ENCODE measurements around the gene BAZ1B. TPM values are rescaled to one million over a fixed set of nuclear protein-coding genes. Genes with fewer than 3 reads are reported as not detected.

Gene BAZ1B
- total RNA-seq, 1 experiment from 2014 or later: 107 TPM

- no TSS peak for BruUV-seq (replicated peaks)
- Histone ChIP-seq H3K36me3 (ENCODE audit: control insufficient read depth, insufficient read depth, low read length) (peaks cover 35% of the 10 kb centered on the region), H3K9me3 (ENCODE audit: control insufficient read depth, insufficient read depth, low read depth, low read length) (no peaks in the 10 kb centered on the region), H3K27me3 (ENCODE audit: control insufficient read depth, insufficient read depth, low read length) (no peaks in the 10 kb centered on the region), H3K4me3 (ENCODE audit: low read depth in 2 of 2, low read length in 2 of 2) (no peak overlapping the region), H3K27ac (ENCODE audit: low read length) (no peak overlapping the region), H3K4me1 (ENCODE audit: control insufficient read depth, insufficient read depth, low read length) (peaks cover 2% of the 10 kb centered on the region; the same call in 1 of the 2 replicates)
- no peak for ATAC-seq
- DNase-seq (ENCODE audit: low read depth, low spot score): no peak
- in situ Hi-C loops (cut with HindIII; ENCODE audit: low pct_unique_long_range_greater_than_20kb, low sequenced_read_pairs): no loop called here
- ChIA-PET POLR2A (no interaction called here), CTCF (no interaction called here)
- intact Hi-C loops (cut with micrococcal nuclease; ENCODE audit: unreplicated experiment): no loop called here
- TF ChIP-seq CTCF (IDR thresholded peaks at IDR 0.05) (no peak), POLR2AphosphoS5 (IDR thresholded peaks at IDR 0.05; ENCODE audit: low read depth, low read length) (no peak), SIN3A (IDR thresholded peaks at IDR 0.05; ENCODE audit: borderline replicate concordance, insufficient read depth, low read depth, low read length) (no peak), TCF7L2 (IDR thresholded peaks at IDR 0.05; ENCODE audit: low read depth, low read length) (no peak)
- TF ChIP-seq, protein P1, sequence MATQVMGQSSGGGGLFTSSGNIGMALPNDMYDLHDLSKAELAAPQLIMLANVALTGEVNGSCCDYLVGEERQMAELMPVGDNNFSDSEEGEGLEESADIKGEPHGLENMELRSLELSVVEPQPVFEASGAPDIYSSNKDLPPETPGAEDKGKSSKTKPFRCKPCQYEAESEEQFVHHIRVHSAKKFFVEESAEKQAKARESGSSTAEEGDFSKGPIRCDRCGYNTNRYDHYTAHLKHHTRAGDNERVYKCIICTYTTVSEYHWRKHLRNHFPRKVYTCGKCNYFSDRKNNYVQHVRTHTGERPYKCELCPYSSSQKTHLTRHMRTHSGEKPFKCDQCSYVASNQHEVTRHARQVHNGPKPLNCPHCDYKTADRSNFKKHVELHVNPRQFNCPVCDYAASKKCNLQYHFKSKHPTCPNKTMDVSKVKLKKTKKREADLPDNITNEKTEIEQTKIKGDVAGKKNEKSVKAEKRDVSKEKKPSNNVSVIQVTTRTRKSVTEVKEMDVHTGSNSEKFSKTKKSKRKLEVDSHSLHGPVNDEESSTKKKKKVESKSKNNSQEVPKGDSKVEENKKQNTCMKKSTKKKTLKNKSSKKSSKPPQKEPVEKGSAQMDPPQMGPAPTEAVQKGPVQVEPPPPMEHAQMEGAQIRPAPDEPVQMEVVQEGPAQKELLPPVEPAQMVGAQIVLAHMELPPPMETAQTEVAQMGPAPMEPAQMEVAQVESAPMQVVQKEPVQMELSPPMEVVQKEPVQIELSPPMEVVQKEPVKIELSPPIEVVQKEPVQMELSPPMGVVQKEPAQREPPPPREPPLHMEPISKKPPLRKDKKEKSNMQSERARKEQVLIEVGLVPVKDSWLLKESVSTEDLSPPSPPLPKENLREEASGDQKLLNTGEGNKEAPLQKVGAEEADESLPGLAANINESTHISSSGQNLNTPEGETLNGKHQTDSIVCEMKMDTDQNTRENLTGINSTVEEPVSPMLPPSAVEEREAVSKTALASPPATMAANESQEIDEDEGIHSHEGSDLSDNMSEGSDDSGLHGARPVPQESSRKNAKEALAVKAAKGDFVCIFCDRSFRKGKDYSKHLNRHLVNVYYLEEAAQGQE (IDR thresholded peaks at IDR 0.05; ENCODE audit: insufficient read depth in 1 of 2, low read depth in 2 of 2, low read length in 1 of 2): no peak
Observed at GRCh38 chr7:73507556-73507955, 14.5 kb downstream of the BAZ1B start.

DNA sequence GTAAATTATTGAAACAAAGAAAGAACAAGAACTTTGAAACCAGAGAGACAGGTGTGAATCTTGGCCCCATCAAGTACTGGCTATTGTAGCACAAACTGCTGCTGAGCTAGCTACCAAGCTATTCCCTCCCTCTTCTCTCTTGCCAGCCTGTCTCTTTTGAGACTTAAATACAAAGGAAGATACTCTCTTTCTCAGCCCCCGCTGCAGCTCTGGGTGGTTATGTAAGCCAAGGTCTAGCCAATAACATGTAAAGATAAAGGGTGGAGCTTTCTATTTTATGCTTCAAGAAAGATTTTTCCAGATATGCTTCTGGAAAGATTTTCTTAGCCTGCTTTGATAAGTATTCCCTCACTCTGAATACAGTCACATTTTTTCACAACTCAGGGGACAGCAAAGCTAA, 17.2 kb downstream of the BAZ1B start:
- Histone ChIP-seq H3K9me3 (ENCODE audit: control insufficient read depth, insufficient read depth, low read depth, low read length) (no peaks in the 10 kb centered on the region), H3K4me1 (ENCODE audit: control insufficient read depth, insufficient read depth, low read length) (no peaks in the 10 kb centered on the region), H3K36me3 (ENCODE audit: control insufficient read depth, insufficient read depth, low read length) (peaks cover 37% of the 10 kb centered on the region), H3K4me3 (ENCODE audit: low read depth in 2 of 2, low read length in 2 of 2) (no peak overlapping the region), H3K27ac (ENCODE audit: low read length) (no peak overlapping the region), H3K27me3 (ENCODE audit: control insufficient read depth, insufficient read depth, low read length) (no peaks in the 10 kb centered on the region)
- in situ Hi-C loops (cut with HindIII; ENCODE audit: low pct_unique_long_range_greater_than_20kb, low sequenced_read_pairs): no loop called here
- POLR2A ChIA-PET: no interaction called here
- intact Hi-C loops (cut with micrococcal nuclease; ENCODE audit: unreplicated experiment): no loop called here
- TF ChIP-seq, protein P1 (IDR thresholded peaks at IDR 0.05; ENCODE audit: insufficient read depth in 1 of 2, low read depth in 2 of 2, low read length in 1 of 2): no peak
- TF ChIP-seq CTCF (IDR thresholded peaks at IDR 0.05) (no peak), POLR2AphosphoS5 (IDR thresholded peaks at IDR 0.05; ENCODE audit: low read depth, low read length) (no peak), TCF7L2 (IDR thresholded peaks at IDR 0.05; ENCODE audit: low read depth, low read length) (no peak), SIN3A (IDR thresholded peaks at IDR 0.05; ENCODE audit: borderline replicate concordance, insufficient read depth, low read depth, low read length) (no peak)
- ATAC-seq (no peak), DNase-seq (ENCODE audit: low read depth, low spot score) (no peak)
- CTCF ChIA-PET: no interaction called here
- TSS peak; percentile 26 for BruUV-seq (replicated peaks)
